Uterus (tissue), 4 donors: ENCODE measurements around the gene CHMP6. TPM values are rescaled to one million over a fixed set of nuclear protein-coding genes. Genes with fewer than 3 reads are reported as not detected.
A peak's percentile ranks its signal among the peaks of the same experiment; 100 is the strongest.

Experiments used
- DNase-seq, 2 donors: peaks; one replicate each; pipeline ENCODE4 v3.0.0-alpha.2; 2019 to 2020
- H3K27ac ChIP-seq, 2 donors: fragments of 200-600 bp; sonication (generic); 1 replicate in 1 of 2; 2 replicates in 1 of 2; pipeline ENCODE4 v1.5.1; 2016 to 2018
- H3K27me3 ChIP-seq, 2 donors: fragments of 200-600 bp; sonication (generic); one replicate each; pipeline ENCODE4 v1.5.1; 2018 to 2019; ENCODE audit warnings: control low read depth in 1 of 2
- H3K36me3 ChIP-seq, 2 donors: fragments of 200-600 bp; sonication (generic); one replicate each; pipeline ENCODE4 v1.5.1; 2019; ENCODE audit warnings: control low read depth in 1 of 2
- H3K4me1 ChIP-seq, 2 donors: fragments of 200-600 bp; sonication (generic); one replicate each; pipeline ENCODE4 v1.5.1; 2018 to 2019; ENCODE audit warnings: control low read depth in 1 of 2
- H3K4me3 ChIP-seq, 2 donors: fragments of 200-600 bp; sonication (generic); 1 replicate in 1 of 2; 2 replicates in 1 of 2; pipeline ENCODE4 v1.5.1; 2018 to 2019; ENCODE audit warnings: mild to moderate bottlenecking in 1 of 2
- H3K9me3 ChIP-seq, 2 donors: fragments of 200-600 bp; sonication (generic); one replicate each; pipeline ENCODE4 v1.5.1; 2019; ENCODE audit warnings: control low read depth in 1 of 2
- POLR2A ChIP-seq, 2 donors: fragments of 450-650 bp; IDR thresholded peaks; one replicate each; pipeline ENCODE4 v1.6.1; 2016; ENCODE audit warnings: antibody characterized with exemption in 2 of 2, mild to moderate bottlenecking in 1 of 2, moderate library complexity in 1 of 2
- intact Hi-C: fragments of 100-400 bp; cut with DNase I; formaldehyde crosslinking; loops from one replicate; pipeline ENCODE4 v1.15.1; 2023; ENCODE audit warnings: low total_unique reads
- total RNA-seq, 4 donors: library from RNA; depleted of rRNA in 3 of 4; stranded (reverse); fragments of >200 nt in 3 of 4; gene quantifications; one replicate each; pipeline versions ENCODE4 v1.1.0 to v1.2.4, GENCODE V29; 2014 to 2023
- TF ChIP-seq, protein P1 (sequence below), 4 experiments: fragments of 200-600 bp in 2 of 4; fragments of 450-650 bp in 2 of 4; sonication (generic) in 2 of 4; IDR thresholded peaks; one replicate each; pipeline ENCODE4 v1.5.1; 2016 to 2019; ENCODE audit warnings: antibody characterized with exemption in 4 of 4, mild to moderate bottlenecking in 2 of 4, moderate library complexity in 1 of 4
- donor health status: DM: yes; HTN: yes; CAD: no.

CHMP6 gene
- total RNA-seq, 4 donors from 2014 or later = 3.6 to 33.2 (median 19.8) TPM

DNA sequence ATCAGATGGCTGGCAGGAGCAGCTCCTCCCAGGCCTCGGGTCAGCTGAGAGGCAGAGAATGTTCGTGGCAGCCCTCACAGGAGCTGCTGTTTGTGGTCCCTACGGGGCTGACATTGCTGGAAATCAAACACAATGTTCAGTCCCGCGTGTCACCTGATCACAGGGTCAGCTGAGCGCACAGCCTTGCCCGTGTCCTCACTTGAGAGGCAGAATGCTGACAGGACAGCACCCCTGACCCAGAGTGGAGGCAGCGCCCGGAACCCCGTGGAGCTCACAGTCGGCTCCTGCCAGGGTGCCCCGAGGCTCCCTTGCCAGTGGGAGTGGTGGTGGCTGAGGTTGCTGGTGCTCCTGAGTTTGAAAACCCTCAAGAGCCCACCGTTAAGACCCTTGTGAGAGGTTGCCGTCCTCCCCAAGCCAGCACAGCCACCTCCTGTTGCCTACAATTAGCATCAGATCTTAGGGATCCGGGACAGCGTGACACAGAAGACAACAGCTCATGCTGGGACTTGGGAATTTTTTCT, 3.6 kb upstream of the CHMP6 start:
- no peaks in the 10 kb centered on the region for H3K36me3 ChIP-seq
- no peaks in the 10 kb centered on the region for H3K4me1 ChIP-seq
- intact Hi-C loops = no loop called here
- peak in 1 of 2 donors; percentile 14 for DNase-seq
- no peak overlapping the region for H3K27ac ChIP-seq
- H3K27me3 ChIP-seq = no peaks in the 10 kb centered on the region
- no peaks in the 10 kb centered on the region for H3K9me3 ChIP-seq
- no peak overlapping the region for H3K4me3 ChIP-seq
- TF ChIP-seq, protein P1, sequence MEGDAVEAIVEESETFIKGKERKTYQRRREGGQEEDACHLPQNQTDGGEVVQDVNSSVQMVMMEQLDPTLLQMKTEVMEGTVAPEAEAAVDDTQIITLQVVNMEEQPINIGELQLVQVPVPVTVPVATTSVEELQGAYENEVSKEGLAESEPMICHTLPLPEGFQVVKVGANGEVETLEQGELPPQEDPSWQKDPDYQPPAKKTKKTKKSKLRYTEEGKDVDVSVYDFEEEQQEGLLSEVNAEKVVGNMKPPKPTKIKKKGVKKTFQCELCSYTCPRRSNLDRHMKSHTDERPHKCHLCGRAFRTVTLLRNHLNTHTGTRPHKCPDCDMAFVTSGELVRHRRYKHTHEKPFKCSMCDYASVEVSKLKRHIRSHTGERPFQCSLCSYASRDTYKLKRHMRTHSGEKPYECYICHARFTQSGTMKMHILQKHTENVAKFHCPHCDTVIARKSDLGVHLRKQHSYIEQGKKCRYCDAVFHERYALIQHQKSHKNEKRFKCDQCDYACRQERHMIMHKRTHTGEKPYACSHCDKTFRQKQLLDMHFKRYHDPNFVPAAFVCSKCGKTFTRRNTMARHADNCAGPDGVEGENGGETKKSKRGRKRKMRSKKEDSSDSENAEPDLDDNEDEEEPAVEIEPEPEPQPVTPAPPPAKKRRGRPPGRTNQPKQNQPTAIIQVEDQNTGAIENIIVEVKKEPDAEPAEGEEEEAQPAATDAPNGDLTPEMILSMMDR (IDR thresholded peaks at IDR 0.05) = no peak
- no peak for TF ChIP-seq POLR2A (IDR thresholded peaks at IDR 0.05)

DNA sequence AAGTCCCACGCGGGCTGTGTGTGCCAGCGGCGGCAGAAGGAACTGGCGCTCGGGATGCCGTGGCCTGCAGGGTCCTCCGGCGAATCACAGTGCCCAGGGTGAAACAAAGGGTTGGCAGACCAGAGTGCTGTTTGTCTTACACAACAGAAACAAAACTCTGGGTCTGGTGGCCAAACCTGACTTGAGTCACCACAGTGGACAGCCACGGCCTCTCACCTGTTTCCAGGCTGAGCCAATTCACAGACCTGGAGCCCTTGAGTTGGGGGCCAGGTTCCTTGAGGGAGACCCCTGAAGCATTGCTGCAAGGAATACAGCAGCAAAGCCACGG, 2.1 kb upstream of the CHMP6 start:
- Histone ChIP-seq H3K36me3 (no peaks in the 10 kb centered on the region), H3K27me3 (no peaks in the 10 kb centered on the region), H3K9me3 (no peaks in the 10 kb centered on the region), H3K4me1 (no peaks in the 10 kb centered on the region), H3K4me3 (no peak overlapping the region), H3K27ac (no peak overlapping the region)
- intact Hi-C loops = no loop called here
- no peak for TF ChIP-seq POLR2A (IDR thresholded peaks at IDR 0.05)
- TF ChIP-seq, protein P1 (IDR thresholded peaks at IDR 0.05) = no peak
- DNase-seq = no peak

DNA sequence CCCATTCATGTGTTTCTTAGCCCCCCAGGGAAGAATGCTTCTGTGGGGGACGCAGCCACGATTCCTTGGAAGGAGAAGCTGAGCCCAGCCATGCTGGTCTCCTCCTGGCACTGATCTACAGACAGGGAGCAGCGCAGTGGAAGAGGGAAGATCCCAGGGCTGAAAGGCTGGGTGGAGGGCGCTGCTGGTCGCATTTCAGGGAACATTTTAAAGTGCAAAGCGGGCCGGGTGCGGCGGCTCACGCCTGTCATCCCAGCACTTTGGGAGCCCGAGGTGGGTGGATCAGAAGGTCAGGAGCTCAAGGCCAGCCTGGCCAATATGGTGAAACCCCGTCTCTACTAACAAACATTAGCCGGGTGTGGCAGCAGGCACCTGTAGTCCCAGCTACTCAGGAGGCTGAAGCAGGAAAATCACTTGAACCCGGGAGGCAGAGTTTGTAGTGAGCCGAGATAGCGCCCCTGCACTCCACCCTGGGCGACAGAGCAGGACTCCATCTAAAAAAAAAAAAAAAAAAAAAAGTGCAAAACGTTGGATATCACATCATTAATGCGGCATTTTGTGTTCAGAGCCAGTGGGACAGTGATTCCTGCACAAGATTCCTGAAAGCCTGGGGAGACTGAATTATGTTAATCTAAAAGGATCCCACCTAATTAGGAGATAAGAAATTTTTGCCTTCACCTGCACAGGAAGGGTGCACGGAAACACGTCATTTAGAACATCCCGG, 558 bp upstream of the CHMP6 start:
- H3K4me1 ChIP-seq = no peaks in the 10 kb centered on the region
- no peak for DNase-seq
- H3K9me3 ChIP-seq = no peaks in the 10 kb centered on the region
- H3K27me3 ChIP-seq = no peaks in the 10 kb centered on the region
- H3K27ac ChIP-seq = peak overlapping the region; percentile 74 to 80
- H3K4me3 ChIP-seq = peak overlapping the region; percentile 63 to 97
- TF ChIP-seq POLR2A (IDR thresholded peaks at IDR 0.05) = no peak
- TF ChIP-seq, protein P1 (IDR thresholded peaks at IDR 0.05) = no peak
- H3K36me3 ChIP-seq = no peaks in the 10 kb centered on the region
- intact Hi-C loops = no loop called here

DNA sequence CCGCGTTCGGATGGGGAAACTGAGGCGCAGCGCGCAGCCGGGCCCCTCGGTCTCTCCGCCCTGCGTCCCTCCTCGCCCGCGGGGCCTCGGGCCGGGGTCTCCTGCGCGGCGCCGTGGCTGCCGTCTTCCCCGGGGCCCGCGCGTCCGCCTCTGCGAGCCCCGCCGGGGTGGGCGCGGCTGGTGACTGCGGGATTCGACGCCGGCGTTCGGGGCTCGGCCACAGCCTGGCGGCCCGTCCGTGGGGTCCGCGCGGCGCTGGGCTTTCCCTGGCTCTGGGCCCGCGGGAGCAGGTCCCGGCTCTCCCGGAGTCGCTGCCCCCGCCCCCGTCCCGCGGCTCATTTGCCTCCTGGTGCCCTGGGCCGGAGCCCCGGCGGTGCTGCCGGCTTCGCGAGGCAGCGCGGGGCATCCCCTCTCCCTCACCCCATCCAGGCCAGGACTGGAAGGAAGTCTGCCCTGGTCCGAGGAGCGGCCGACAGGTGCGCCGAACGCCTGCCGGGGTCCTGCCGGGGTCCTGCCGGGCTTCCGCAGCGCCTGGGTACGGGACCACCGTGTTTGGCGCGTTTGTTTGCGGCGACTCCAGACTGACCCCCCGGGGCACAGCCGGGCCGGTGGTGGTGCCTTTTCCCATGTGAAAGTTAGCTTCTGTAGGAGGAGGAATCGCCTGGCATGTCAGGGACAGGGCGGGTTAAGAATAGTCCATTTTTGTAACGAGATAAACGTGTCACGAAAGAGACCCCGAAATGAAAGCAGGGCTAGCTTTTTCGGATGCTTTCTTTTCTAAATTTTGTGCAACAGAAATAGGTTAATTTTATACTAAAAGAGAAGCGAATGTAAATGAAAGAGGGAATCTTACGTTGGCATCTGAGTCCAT, 671 bp downstream of the CHMP6 start:
- no peak for TF ChIP-seq POLR2A (IDR thresholded peaks at IDR 0.05)
- TF ChIP-seq, protein P1 (IDR thresholded peaks at IDR 0.05) = no peak
- intact Hi-C loops = no loop called here
- Histone ChIP-seq H3K36me3 (no peaks in the 10 kb centered on the region), H3K4me1 (no peaks in the 10 kb centered on the region), H3K4me3 (peak overlapping the region; percentile 63 to 97), H3K27ac (peak overlapping the region; percentile 74 to 80), H3K27me3 (no peaks in the 10 kb centered on the region), H3K9me3 (no peaks in the 10 kb centered on the region)
- no peak for DNase-seq
